ENCODE data around the gene TOMM70.
"Not testable (repeated sequence)": the region's sequence is repeated elsewhere in the genome, so short reads cannot be mapped to it uniquely, and the experiment has no call there.

TOMM70 gene

DNA sequence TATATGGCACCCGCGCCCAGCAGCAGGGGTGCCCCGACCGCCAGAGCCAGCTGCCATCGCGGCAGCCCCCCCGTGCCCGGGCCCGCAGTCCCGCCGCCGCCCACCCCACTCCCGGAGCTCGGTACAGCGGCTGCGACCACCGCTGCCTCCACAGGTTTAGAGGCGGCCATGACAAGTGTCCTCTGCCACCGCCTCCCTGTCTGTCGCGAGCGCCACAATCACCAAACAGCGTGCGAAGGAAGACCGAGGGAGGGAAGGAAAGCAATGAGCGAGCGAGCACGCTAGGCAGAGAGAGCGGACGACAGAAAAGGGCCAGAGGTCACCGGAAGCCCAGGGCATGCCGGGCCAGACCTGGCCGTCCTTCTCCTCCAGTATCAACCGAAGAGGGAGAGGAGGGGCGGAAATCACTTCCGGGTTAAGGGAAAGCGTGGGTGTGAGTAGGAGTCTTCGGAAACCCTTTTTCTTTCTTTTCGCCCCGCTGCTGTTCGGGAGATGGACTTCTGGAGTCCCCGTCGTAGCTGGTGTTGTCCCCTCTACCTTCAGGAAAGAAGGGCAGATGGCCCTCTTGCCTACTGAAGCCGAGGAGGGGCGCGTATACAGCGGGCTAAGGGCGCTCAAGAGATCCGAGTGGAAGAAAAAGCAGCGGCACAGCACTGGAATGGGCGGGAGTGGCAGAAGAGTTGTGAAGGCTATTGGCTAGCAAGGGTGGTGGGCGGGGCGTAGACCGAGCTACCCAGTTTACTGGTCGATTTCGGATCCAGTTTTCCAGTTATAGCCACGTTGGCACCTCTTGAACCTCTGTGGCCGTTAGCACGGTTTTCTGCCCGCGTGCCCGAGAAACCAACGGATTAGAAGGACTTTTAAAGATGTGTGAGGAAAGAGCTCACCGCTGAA lies at the start of gene TOMM70, which contains the start of gene LNP1:
TOMM70 (minus strand) TSS at position 310 of the 894 bp plus-strand sequence; CDS start at position 170, 140 bp downstream.
LNP1 (plus strand) TSS at position 760 of the 894 bp plus-strand sequence. CDS start 28,191 bp downstream, outside the sequence.
- Mint-ChIP-seq H3K27ac (peak within 1 kb of the TSS; percentile 97 to 99 (median 98)), H3K36me3 (ENCODE audit: low read depth) (peaks cover 10% of the 10 kb centered on the region), H3K9me3 (peaks cover 7% of the 10 kb centered on the region), H3K27me3 (ENCODE audit: low read depth) (no peaks in the 10 kb centered on the region), H3K4me3 (peak within 1 kb of the TSS; percentile 92 to 96 (median 93)), H3K4me1 (peaks cover 48% of the 10 kb centered on the region)
- TF ChIP-seq, protein P1, sequence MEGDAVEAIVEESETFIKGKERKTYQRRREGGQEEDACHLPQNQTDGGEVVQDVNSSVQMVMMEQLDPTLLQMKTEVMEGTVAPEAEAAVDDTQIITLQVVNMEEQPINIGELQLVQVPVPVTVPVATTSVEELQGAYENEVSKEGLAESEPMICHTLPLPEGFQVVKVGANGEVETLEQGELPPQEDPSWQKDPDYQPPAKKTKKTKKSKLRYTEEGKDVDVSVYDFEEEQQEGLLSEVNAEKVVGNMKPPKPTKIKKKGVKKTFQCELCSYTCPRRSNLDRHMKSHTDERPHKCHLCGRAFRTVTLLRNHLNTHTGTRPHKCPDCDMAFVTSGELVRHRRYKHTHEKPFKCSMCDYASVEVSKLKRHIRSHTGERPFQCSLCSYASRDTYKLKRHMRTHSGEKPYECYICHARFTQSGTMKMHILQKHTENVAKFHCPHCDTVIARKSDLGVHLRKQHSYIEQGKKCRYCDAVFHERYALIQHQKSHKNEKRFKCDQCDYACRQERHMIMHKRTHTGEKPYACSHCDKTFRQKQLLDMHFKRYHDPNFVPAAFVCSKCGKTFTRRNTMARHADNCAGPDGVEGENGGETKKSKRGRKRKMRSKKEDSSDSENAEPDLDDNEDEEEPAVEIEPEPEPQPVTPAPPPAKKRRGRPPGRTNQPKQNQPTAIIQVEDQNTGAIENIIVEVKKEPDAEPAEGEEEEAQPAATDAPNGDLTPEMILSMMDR (IDR thresholded peaks at IDR 0.05; ENCODE audit: unreplicated experiment in 3 of 3) = no peak

DNA sequence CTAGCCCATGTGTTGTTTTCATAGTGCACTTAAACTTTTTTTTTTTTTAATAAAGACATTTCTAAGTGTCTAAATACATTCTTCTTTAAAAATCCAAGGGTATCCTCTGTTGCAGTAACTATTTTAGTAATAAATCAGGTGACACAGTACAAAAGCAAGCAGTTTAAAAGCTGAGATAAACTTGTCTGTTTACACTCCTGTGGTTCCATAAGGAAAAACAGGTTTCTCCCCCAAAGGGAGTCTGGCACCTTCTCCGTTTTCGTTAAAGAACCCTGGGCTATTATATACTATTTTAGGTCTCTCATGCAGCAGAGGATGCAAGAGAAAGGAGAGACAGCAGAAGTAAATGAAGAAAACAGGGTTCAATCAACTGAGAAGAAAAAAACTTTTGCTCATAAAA lies 48.3 kb upstream of the TOMM70 start:
- TF ChIP-seq, protein P1 (IDR thresholded peaks at IDR 0.05; ENCODE audit: unreplicated experiment in 3 of 3) = no peak
- H3K36me3 Mint-ChIP-seq (ENCODE audit: low read depth) = peaks cover 27% of the 10 kb centered on the region
- H3K27me3 Mint-ChIP-seq (ENCODE audit: low read depth) = no peaks in the 10 kb centered on the region
- H3K4me1 Mint-ChIP-seq = no peaks in the 10 kb centered on the region
- no peak overlapping the region for H3K4me3 Mint-ChIP-seq
- H3K9me3 Mint-ChIP-seq = peaks cover 14% of the 10 kb centered on the region
- H3K27ac Mint-ChIP-seq = no peak overlapping the region

DNA sequence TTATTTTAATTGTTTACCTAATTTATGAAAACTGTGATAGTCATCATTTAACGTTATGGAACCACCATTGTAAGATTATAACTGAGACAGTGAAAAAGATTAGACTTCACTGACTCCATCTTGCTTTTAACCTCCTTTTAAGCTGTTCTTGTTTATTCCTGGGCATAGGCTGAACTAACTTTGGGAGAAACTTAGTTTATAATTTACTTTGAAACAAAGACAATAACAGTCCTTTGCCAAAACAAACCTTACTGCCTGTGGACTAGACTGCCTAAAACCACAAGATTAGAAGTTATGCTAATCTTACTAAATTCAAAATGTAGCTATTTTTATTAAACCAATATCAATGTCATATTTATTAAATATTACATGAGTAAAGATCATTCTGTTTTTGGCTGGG lies 47.2 kb upstream of the TOMM70 start:
- Mint-ChIP-seq H3K9me3 (peaks cover 22% of the 10 kb centered on the region), H3K36me3 (ENCODE audit: low read depth) (peaks cover 29% of the 10 kb centered on the region), H3K27ac (no peak overlapping the region), H3K27me3 (ENCODE audit: low read depth) (no peaks in the 10 kb centered on the region), H3K4me3 (no peak overlapping the region), H3K4me1 (no peaks in the 10 kb centered on the region)
- TF ChIP-seq, protein P1 (IDR thresholded peaks at IDR 0.05; ENCODE audit: unreplicated experiment in 3 of 3) = no peak

DNA sequence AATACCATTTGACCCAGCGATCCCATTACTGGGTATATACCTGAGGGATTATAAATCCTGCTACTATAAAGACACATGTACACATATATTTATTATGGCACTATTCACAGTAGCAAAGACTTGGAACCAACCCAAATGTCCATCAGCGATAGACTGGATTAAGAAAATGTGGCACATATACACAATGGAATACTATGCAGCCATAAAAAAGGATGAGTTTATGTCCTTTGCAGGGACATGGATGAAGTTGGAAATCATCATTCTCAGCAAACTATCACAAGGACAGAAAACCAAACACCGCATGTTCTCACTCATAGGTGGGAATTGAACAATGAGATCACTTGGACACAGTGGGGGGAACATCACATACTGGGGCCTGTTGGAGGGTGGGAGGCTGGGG lies 46.2 kb upstream of the TOMM70 start:
- H3K36me3 Mint-ChIP-seq (ENCODE audit: low read depth) = peaks cover 33% of the 10 kb centered on the region
- H3K9me3 Mint-ChIP-seq = peaks cover 30% of the 10 kb centered on the region
- H3K4me3 Mint-ChIP-seq; H3K4me1 Mint-ChIP-seq; H3K27me3 Mint-ChIP-seq (ENCODE audit: low read depth); H3K27ac Mint-ChIP-seq: not testable (repeated sequence)

DNA sequence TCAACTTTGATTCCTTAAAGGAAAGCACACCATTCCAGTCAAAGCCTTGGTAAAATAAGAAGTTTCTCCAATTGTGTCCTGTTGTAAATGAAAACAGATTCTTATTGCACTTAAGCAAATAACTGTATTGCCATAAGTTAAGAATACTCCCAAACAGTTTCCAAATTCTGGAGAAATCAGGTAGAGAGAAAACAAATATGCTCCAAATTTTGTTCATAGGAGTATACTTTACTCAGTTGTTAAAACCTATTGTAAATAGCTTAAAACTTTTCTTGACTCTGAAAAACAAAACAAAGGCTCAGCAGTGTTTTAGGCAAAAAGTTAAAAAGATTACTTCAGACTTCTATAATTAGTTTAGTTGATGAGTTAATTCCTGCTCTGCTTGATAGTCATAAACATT lies 42.8 kb upstream of the TOMM70 start:
- TF ChIP-seq, protein P1 (IDR thresholded peaks at IDR 0.05; ENCODE audit: unreplicated experiment in 3 of 3) = no peak
- Mint-ChIP-seq H3K4me3 (no peak overlapping the region), H3K4me1 (no peaks in the 10 kb centered on the region), H3K9me3 (peaks cover 37% of the 10 kb centered on the region), H3K27me3 (ENCODE audit: low read depth) (no peaks in the 10 kb centered on the region), H3K27ac (no peak overlapping the region), H3K36me3 (ENCODE audit: low read depth) (peaks cover 39% of the 10 kb centered on the region)

DNA sequence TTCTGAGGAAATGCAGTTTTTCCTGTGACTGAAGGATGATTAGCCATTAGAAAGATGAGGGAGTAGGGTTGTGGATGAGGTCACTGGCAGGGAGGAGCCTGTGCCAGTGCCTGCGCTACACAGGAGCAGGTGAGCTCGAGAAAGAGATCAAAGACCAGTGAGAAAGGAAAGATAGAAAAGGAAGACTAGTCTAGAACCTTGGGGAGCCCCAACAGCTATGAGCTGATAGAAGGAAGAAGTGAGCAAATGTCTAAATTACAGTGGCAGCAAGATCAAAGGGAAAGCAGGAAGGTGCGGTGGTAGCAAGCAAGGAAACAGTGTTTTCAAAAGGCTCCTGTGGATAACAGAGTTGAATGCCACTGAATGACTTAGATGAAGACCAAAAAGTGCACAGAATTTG lies 40.0 kb upstream of the TOMM70 start:
- Mint-ChIP-seq H3K9me3 (peaks cover 26% of the 10 kb centered on the region), H3K4me3 (no peak overlapping the region), H3K27me3 (ENCODE audit: low read depth) (no peaks in the 10 kb centered on the region), H3K4me1 (no peaks in the 10 kb centered on the region), H3K27ac (no peak overlapping the region), H3K36me3 (ENCODE audit: low read depth) (peaks cover 27% of the 10 kb centered on the region)
- TF ChIP-seq, protein P1 (IDR thresholded peaks at IDR 0.05; ENCODE audit: unreplicated experiment in 3 of 3) = no peak
